22Rv1 (cell line): ENCODE measurements around the gene COL23A1.
"Not testable (repeated sequence)": the region's sequence is repeated elsewhere in the genome, so short reads cannot be mapped to it uniquely, and the experiment has no call there.

Experiments
- H3K27ac ChIP-seq: fragments of 450-650 bp; 2 replicates; pipeline ENCODE4 v1.5.1; 2017
- CTCF ChIP-seq: fragments of 450-650 bp; IDR thresholded peaks from 2 replicates; pipeline ENCODE4 v1.5.1; 2017; ENCODE audit warnings: mild to moderate bottlenecking
- ZFX ChIP-seq: fragments of 450-650 bp; IDR thresholded peaks from 2 replicates; pipeline ENCODE4 v1.6.1; 2017; ENCODE audit warnings: antibody characterized with exemption, borderline replicate concordance

COL23A1 gene

GRCh38 chr5:178304761-178305645 is 285.2 kb downstream of the COL23A1 start:
- H3K27ac ChIP-seq: no peak overlapping the region
- TF ChIP-seq ZFX (no peak), CTCF (no peak)

- TF ChIP-seq CTCF (no peak), ZFX (no peak)
- H3K27ac ChIP-seq: no peak overlapping the region
Measured at GRCh38 chr5:178304016-178304415, 286.2 kb downstream of the COL23A1 start.

- H3K27ac ChIP-seq: not testable (repeated sequence)
Measured at GRCh38 chr5:178302321-178302720, 287.9 kb downstream of the COL23A1 start.

- no peak overlapping the region for H3K27ac ChIP-seq
- no peak for TF ChIP-seq CTCF
- TF ChIP-seq ZFX: no peak
Measured at GRCh38 chr5:178301641-178302040, 288.6 kb downstream of the COL23A1 start.

- TF ChIP-seq CTCF (no peak), ZFX (no peak)
- no peak overlapping the region for H3K27ac ChIP-seq
Measured at GRCh38 chr5:178298283-178298807, 291.8 kb downstream of the COL23A1 start.

- TF ChIP-seq ZFX (no peak), CTCF (no peak)
- H3K27ac ChIP-seq: no peak overlapping the region
Measured at GRCh38 chr5:178297751-178298150, 292.4 kb downstream of the COL23A1 start.

GRCh38 chr5:178296066-178296465 is 294.1 kb downstream of the COL23A1 start:
- H3K27ac ChIP-seq: no peak overlapping the region
- TF ChIP-seq ZFX (no peak), CTCF (no peak)
